Neuron (in vitro differentiated cells): ENCODE data around the gene PDE6A.

Experiments
- H2AFZ ChIP-seq: one replicate; pipeline ENCODE4 v1.6.1; 2013; ENCODE audit warnings: low read depth, mild to moderate bottlenecking, inconsistent platforms, low read length, moderate library complexity
- H3K27me3 ChIP-seq: one replicate; pipeline ENCODE4 v1.6.1; 2013; ENCODE audit warnings: low read length; ENCODE audit not compliant: insufficient read depth
- H3K36me3 ChIP-seq: one replicate; pipeline ENCODE4 v1.6.1; 2013; ENCODE audit warnings: low read length; ENCODE audit not compliant: insufficient read depth
- H3K4me1 ChIP-seq: one replicate; pipeline ENCODE4 v1.6.1; 2013; ENCODE audit warnings: low read length; ENCODE audit not compliant: insufficient read depth
- H3K4me3 ChIP-seq: 2 replicates; pipeline ENCODE4 v1.5.1; 2013; ENCODE audit warnings: mild to moderate bottlenecking, low read length, moderate library complexity
- H3K9me3 ChIP-seq: one replicate; pipeline ENCODE4 v1.6.1; 2013; ENCODE audit warnings: low read length

The PDE6A gene

GRCh38 chr5:149944666-149945065 lies at the start of gene PDE6A:
Gene PDE6A (minus strand): TSS chr5:149944793. CDS start chr5:149944673, 120 bp downstream.
- H3K36me3 ChIP-seq, result no peaks in the 10 kb centered on the region
- H3K9me3 ChIP-seq, result no peaks in the 10 kb centered on the region
- H3K4me1 ChIP-seq, result peaks cover 9% of the 10 kb centered on the region
- no peak within 1 kb of the TSS for H2AFZ ChIP-seq
- H3K27me3 ChIP-seq, result peaks cover 8% of the 10 kb centered on the region
- H3K4me3 ChIP-seq, result no peak within 1 kb of the TSS

GRCh38 chr5:149993471-149993870 lies 48.9 kb upstream of the PDE6A start:
- Histone ChIP-seq H2AFZ (no peak overlapping the region), H3K9me3 (no peaks in the 10 kb centered on the region), H3K36me3 (peaks cover 14% of the 10 kb centered on the region), H3K27me3 (no peaks in the 10 kb centered on the region), H3K4me1 (no peaks in the 10 kb centered on the region), H3K4me3 (no peak overlapping the region)

- no peaks in the 10 kb centered on the region for H3K9me3 ChIP-seq
- no peaks in the 10 kb centered on the region for H3K4me1 ChIP-seq
- H3K4me3 ChIP-seq, result no peak overlapping the region
- H3K36me3 ChIP-seq, result peaks cover 11% of the 10 kb centered on the region
- H3K27me3 ChIP-seq, result no peaks in the 10 kb centered on the region
- no peak overlapping the region for H2AFZ ChIP-seq
These were observed 46.2 kb upstream of the PDE6A start for GRCh38 chr5:149990518-149991376.

- Histone ChIP-seq H3K36me3 (no peaks in the 10 kb centered on the region), H3K4me1 (no peaks in the 10 kb centered on the region), H3K27me3 (no peaks in the 10 kb centered on the region), H2AFZ (no peak overlapping the region), H3K9me3 (no peaks in the 10 kb centered on the region), H3K4me3 (no peak overlapping the region)
These were observed 43.5 kb upstream of the PDE6A start for GRCh38 chr5:149988126-149988525.

- Histone ChIP-seq H3K4me1 (no peaks in the 10 kb centered on the region), H3K4me3 (no peak overlapping the region), H3K36me3 (peaks cover 11% of the 10 kb centered on the region), H2AFZ (no peak overlapping the region), H3K27me3 (no peaks in the 10 kb centered on the region), H3K9me3 (no peaks in the 10 kb centered on the region)
These were observed 37.9 kb upstream of the PDE6A start for GRCh38 chr5:149982505-149982904.

GRCh38 chr5:149981206-149981605 lies 36.6 kb upstream of the PDE6A start:
- Histone ChIP-seq H3K36me3 (peaks cover 11% of the 10 kb centered on the region), H3K4me3 (no peak overlapping the region), H3K4me1 (no peaks in the 10 kb centered on the region), H2AFZ (no peak overlapping the region), H3K9me3 (no peaks in the 10 kb centered on the region), H3K27me3 (no peaks in the 10 kb centered on the region)

- no peak overlapping the region for H3K4me3 ChIP-seq
- H3K4me1 ChIP-seq, result no peaks in the 10 kb centered on the region
- H3K27me3 ChIP-seq, result no peaks in the 10 kb centered on the region
- no peak overlapping the region for H2AFZ ChIP-seq
- no peaks in the 10 kb centered on the region for H3K9me3 ChIP-seq
- H3K36me3 ChIP-seq, result peaks cover 11% of the 10 kb centered on the region
These were observed 35.3 kb upstream of the PDE6A start for GRCh38 chr5:149979896-149980295.

GRCh38 chr5:149975409-149975808 lies 30.8 kb upstream of the PDE6A start:
- Histone ChIP-seq H3K27me3 (no peaks in the 10 kb centered on the region), H2AFZ (no peak overlapping the region), H3K36me3 (peaks cover 5% of the 10 kb centered on the region), H3K9me3 (no peaks in the 10 kb centered on the region), H3K4me1 (no peaks in the 10 kb centered on the region), H3K4me3 (no peak overlapping the region)

- Histone ChIP-seq H3K4me1 (no peaks in the 10 kb centered on the region), H3K27me3 (no peaks in the 10 kb centered on the region), H3K4me3 (no peak overlapping the region), H2AFZ (no peak overlapping the region), H3K36me3 (no peaks in the 10 kb centered on the region), H3K9me3 (no peaks in the 10 kb centered on the region)
These were observed 24.8 kb upstream of the PDE6A start for GRCh38 chr5:149969181-149969930.

GRCh38 chr5:149966946-149967345 lies 22.4 kb upstream of the PDE6A start:
- Histone ChIP-seq H3K4me3 (no peak overlapping the region), H3K4me1 (no peaks in the 10 kb centered on the region), H3K36me3 (no peaks in the 10 kb centered on the region), H3K9me3 (no peaks in the 10 kb centered on the region), H3K27me3 (no peaks in the 10 kb centered on the region), H2AFZ (no peak overlapping the region)

GRCh38 chr5:149963729-149964128 lies 19.1 kb upstream of the PDE6A start:
- Histone ChIP-seq H3K4me3 (no peak overlapping the region), H2AFZ (no peak overlapping the region), H3K27me3 (no peaks in the 10 kb centered on the region), H3K9me3 (no peaks in the 10 kb centered on the region), H3K4me1 (peaks cover 11% of the 10 kb centered on the region), H3K36me3 (no peaks in the 10 kb centered on the region)

- no peaks in the 10 kb centered on the region for H3K27me3 ChIP-seq
- no peak overlapping the region for H3K4me3 ChIP-seq
- H2AFZ ChIP-seq, result no peak overlapping the region
- H3K36me3 ChIP-seq, result no peaks in the 10 kb centered on the region
- no peaks in the 10 kb centered on the region for H3K9me3 ChIP-seq
- peaks cover 11% of the 10 kb centered on the region for H3K4me1 ChIP-seq
These were observed 18.2 kb upstream of the PDE6A start for GRCh38 chr5:149962601-149963300.

- Histone ChIP-seq H2AFZ (no peak overlapping the region), H3K36me3 (no peaks in the 10 kb centered on the region), H3K27me3 (no peaks in the 10 kb centered on the region), H3K4me3 (no peak overlapping the region), H3K9me3 (no peaks in the 10 kb centered on the region), H3K4me1 (peaks cover 11% of the 10 kb centered on the region)
These were observed 17.4 kb upstream of the PDE6A start for GRCh38 chr5:149961957-149962409.
